DND-41 (cell line): ENCODE measurements around the gene SLC5A7.

Source experiments
- CTCF ChIP-seq: IDR thresholded peaks from 2 replicates; pipeline ENCODE4 v1.5.1; 2012; ENCODE audit warnings: borderline replicate concordance, low read length, moderate library complexity, mild to moderate bottlenecking; ENCODE audit not compliant: poor library complexity, severe bottlenecking; ENCODE audit errors: extremely low read depth
- EZH2 ChIP-seq: IDR thresholded peaks from 3 replicates; pipeline ENCODE4 v1.6.1; 2012; ENCODE audit warnings: borderline replicate concordance, low read depth, mild to moderate bottlenecking, moderate library complexity, low read length, inconsistent platforms; ENCODE audit not compliant: severe bottlenecking

GRCh38 chr2:108013305-108013704 lies 27.0 kb downstream of the SLC5A7 start:
- TF ChIP-seq EZH2 (no peak), CTCF (no peak)
